ENCODE data around the gene MLXIP.

- TF ChIP-seq POLR2A (IDR thresholded peaks at IDR 0.05; ENCODE audit: low read length) (no peak), GATA1 (IDR thresholded peaks at IDR 0.05; ENCODE audit: low read depth, low read length) (no peak)
Observed at GRCh38 chr12:122123051-122123760, 44.6 kb downstream of the MLXIP start.
